ENCODE measurements around the gene TXNL4B. TPM values are rescaled to one million over a fixed set of nuclear protein-coding genes. Genes with fewer than 3 reads are reported as not detected.
A peak's percentile ranks its signal among the peaks of the same experiment; 100 is the strongest.

TXNL4B gene
- total and polyA plus RNA-seq, 2 donors, result 9.9 to 13.1 TPM

DNA sequence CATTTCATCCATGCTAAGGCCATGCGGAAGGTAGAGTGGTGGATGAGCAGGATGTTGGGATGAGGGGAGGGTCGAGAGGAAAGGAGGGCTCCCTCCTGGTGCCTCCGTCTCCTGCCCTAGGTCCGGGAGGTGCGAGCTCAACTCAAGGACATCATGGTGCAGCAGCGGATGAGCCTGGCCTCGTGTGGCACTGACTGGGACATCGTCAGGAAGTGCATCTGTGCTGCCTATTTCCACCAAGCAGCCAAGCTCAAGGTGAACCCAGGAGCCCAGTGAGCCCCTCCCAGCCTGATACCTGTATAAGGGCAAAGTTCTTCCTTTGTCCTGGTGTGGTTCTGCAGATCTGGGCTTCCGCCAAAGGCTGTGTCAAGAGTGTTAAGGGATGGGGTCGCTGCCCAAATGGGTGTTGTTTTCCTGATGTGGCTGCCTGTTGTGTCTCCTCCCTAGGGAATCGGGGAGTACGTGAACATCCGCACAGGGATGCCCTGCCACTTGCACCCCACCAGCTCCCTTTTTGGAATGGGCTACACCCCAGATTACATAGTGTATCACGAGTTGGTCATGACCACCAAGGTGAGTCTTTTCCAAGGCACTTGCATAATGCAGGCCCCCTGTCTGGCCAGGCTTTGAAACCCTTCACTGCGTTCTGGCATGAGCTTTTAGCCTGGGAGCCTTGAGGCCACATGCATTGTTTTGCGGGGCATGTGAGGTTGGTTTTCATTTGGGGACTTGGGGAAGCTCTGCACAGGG is 15.1 kb upstream of the TXNL4B start:
- WGBS, result 91% methylated on average over 16 of the region's 16 CpGs
- no peak for DNase-seq (ENCODE audit: low read depth in 6 of 9, low spot score in 9 of 9)
- no peak overlapping the region for H3K4me3 ChIP-seq (ENCODE audit: low read length in 2 of 2)

DNA sequence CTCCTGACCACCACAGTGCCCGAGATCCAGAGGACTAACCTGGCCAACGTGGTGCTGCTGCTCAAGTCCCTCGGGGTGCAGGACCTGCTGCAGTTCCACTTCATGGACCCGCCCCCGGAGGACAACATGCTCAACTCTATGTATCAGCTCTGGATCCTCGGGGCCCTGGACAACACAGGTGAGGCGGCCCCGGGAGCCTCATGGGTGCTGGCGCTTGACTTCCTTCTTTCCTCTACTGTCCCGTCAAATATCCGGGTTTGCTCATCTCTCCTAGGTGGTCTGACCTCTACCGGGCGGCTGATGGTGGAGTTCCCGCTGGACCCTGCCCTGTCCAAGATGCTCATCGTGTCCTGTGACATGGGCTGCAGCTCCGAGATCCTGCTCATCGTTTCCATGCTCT is 14.0 kb upstream of the TXNL4B start:
- Histone ChIP-seq H3K4me1 (ENCODE audit: control insufficient read depth in 2 of 2, insufficient read depth in 2 of 2, low read length in 2 of 2) (no peaks in the 10 kb centered on the region), H3K27me3 (ENCODE audit: control insufficient read depth in 2 of 2, insufficient read depth in 1 of 2, low read length in 1 of 2) (no peaks in the 10 kb centered on the region), H3K27ac (ENCODE audit: low read depth in 1 of 2, low read length in 1 of 2) (no peak overlapping the region), H3K4me3 (ENCODE audit: low read length in 2 of 2) (no peak overlapping the region), H3K36me3 (ENCODE audit: control insufficient read depth in 2 of 2, insufficient read depth in 2 of 2, low read length in 1 of 2) (peaks cover 95 to 97% of the 10 kb centered on the region in 2 donors), H3K9me3 (ENCODE audit: control insufficient read depth in 2 of 2, insufficient read depth in 1 of 2, low read length in 1 of 2) (no peaks in the 10 kb centered on the region)
- DNase-seq (ENCODE audit: low read depth in 6 of 9, low spot score in 9 of 9), result no peak
- WGBS, result 97% methylated on average over 17 of the region's 17 CpGs

More for the DNA sequence above, 15.1 kb upstream of the TXNL4B start:
- no peaks in the 10 kb centered on the region for H3K27me3 ChIP-seq (ENCODE audit: control insufficient read depth in 2 of 2, insufficient read depth in 1 of 2, low read length in 1 of 2)
- no peak overlapping the region for H3K27ac ChIP-seq (ENCODE audit: low read depth in 1 of 2, low read length in 1 of 2)
- no peaks in the 10 kb centered on the region for H3K9me3 ChIP-seq (ENCODE audit: control insufficient read depth in 2 of 2, insufficient read depth in 1 of 2, low read length in 1 of 2)
- H3K36me3 ChIP-seq (ENCODE audit: control insufficient read depth in 2 of 2, insufficient read depth in 2 of 2, low read length in 1 of 2), result peaks cover 92 to 97% of the 10 kb centered on the region in 2 donors
- no peaks in the 10 kb centered on the region for H3K4me1 ChIP-seq (ENCODE audit: control insufficient read depth in 2 of 2, insufficient read depth in 2 of 2, low read length in 2 of 2)

- WGBS, result 99% methylated on average over 12 of the region's 12 CpGs
- no peak for DNase-seq (ENCODE audit: low read depth in 6 of 9, low spot score in 9 of 9)
- H3K27ac ChIP-seq (ENCODE audit: low read depth in 1 of 2, low read length in 1 of 2), result no peak overlapping the region
- H3K27me3 ChIP-seq (ENCODE audit: control insufficient read depth in 2 of 2, insufficient read depth in 1 of 2, low read length in 1 of 2), result no peaks in the 10 kb centered on the region
- H3K9me3 ChIP-seq (ENCODE audit: control insufficient read depth in 2 of 2, insufficient read depth in 1 of 2, low read length in 1 of 2), result no peaks in the 10 kb centered on the region
- no peaks in the 10 kb centered on the region for H3K4me1 ChIP-seq (ENCODE audit: control insufficient read depth in 2 of 2, insufficient read depth in 2 of 2, low read length in 2 of 2)
- peaks cover 95 to 97% of the 10 kb centered on the region in 2 donors for H3K36me3 ChIP-seq (ENCODE audit: control insufficient read depth in 2 of 2, insufficient read depth in 2 of 2, low read length in 1 of 2)
- no peak overlapping the region for H3K4me3 ChIP-seq (ENCODE audit: low read length in 2 of 2)
Measured at GRCh38 chr16:72105978-72106377, 12.6 kb upstream of the TXNL4B start.

DNA sequence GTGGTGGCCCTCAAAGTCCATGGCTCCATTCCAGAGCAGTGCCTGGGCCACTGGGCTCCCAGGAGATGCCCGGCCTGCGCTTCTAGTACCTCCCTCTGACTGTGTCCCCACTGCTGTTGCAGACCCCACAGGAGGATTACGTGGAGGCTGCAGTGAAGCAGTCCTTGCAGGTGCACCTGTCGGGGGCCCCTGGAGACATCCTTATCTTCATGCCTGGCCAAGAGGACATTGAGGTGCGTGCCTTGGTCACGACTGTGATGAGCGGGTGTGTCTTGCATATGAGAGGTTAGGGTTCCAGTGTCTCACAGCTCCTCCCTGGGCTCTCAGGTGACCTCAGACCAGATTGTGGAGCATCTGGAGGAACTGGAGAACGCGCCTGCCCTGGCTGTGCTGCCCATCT is 11.5 kb upstream of the TXNL4B start:
- no peaks in the 10 kb centered on the region for H3K27me3 ChIP-seq (ENCODE audit: control insufficient read depth in 2 of 2, insufficient read depth in 1 of 2, low read length in 1 of 2)
- H3K4me1 ChIP-seq (ENCODE audit: control insufficient read depth in 2 of 2, insufficient read depth in 2 of 2, low read length in 2 of 2), result no peaks in the 10 kb centered on the region
- H3K9me3 ChIP-seq (ENCODE audit: control insufficient read depth in 2 of 2, insufficient read depth in 1 of 2, low read length in 1 of 2), result no peaks in the 10 kb centered on the region
- WGBS, result over 99% methylated on average over 9 of the region's 9 CpGs
- H3K27ac ChIP-seq (ENCODE audit: low read depth in 1 of 2, low read length in 1 of 2), result no peak overlapping the region
- no peak overlapping the region for H3K4me3 ChIP-seq (ENCODE audit: low read length in 2 of 2)
- peaks cover 94 to 97% of the 10 kb centered on the region in 2 donors for H3K36me3 ChIP-seq (ENCODE audit: control insufficient read depth in 2 of 2, insufficient read depth in 2 of 2, low read length in 1 of 2)
- DNase-seq (ENCODE audit: low read depth in 6 of 9, low spot score in 9 of 9), result no peak

- Histone ChIP-seq H3K4me3 (ENCODE audit: low read length in 2 of 2) (no peak overlapping the region), H3K36me3 (ENCODE audit: control insufficient read depth in 2 of 2, insufficient read depth in 2 of 2, low read length in 1 of 2) (peaks cover 91 to 96% of the 10 kb centered on the region in 2 donors), H3K9me3 (ENCODE audit: control insufficient read depth in 2 of 2, insufficient read depth in 1 of 2, low read length in 1 of 2) (no peaks in the 10 kb centered on the region), H3K4me1 (ENCODE audit: control insufficient read depth in 2 of 2, insufficient read depth in 2 of 2, low read length in 2 of 2) (no peaks in the 10 kb centered on the region), H3K27me3 (ENCODE audit: control insufficient read depth in 2 of 2, insufficient read depth in 1 of 2, low read length in 1 of 2) (no peaks in the 10 kb centered on the region), H3K27ac (ENCODE audit: low read depth in 1 of 2, low read length in 1 of 2) (no peak overlapping the region)
- 98% methylated on average over 10 of the region's 10 CpGs for WGBS
- no peak for DNase-seq (ENCODE audit: low read depth in 6 of 9, low spot score in 9 of 9)
Measured at GRCh38 chr16:72101195-72101594, 7.8 kb upstream of the TXNL4B start.

DNA sequence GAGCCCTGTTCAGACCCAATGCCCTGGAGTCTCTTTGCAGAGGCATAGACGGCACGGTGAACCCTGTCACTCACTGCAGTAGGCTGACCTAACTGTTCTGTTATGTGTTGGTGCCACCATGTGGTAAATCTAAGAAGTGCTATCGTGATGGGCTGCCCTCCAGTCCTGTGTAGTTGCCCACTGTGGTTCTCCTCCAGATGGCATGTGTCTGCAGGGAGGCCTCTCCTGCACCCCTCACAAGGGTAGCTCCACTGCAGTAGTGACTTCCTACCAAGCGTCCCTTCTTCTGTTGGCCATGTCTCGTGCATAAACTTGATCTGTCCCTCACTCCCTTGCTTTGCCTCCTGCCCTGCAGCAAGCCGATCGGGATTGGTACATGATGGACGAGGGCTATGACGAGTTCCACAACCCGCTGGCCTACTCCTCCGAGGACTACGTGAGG is 6.0 kb upstream of the TXNL4B start:
- H3K9me3 ChIP-seq (ENCODE audit: control insufficient read depth in 2 of 2, insufficient read depth in 1 of 2, low read length in 1 of 2), result no peaks in the 10 kb centered on the region
- H3K36me3 ChIP-seq (ENCODE audit: control insufficient read depth in 2 of 2, insufficient read depth in 2 of 2, low read length in 1 of 2), result peaks cover 76 to 81% of the 10 kb centered on the region in 2 donors
- DNase-seq (ENCODE audit: low read depth in 6 of 9, low spot score in 9 of 9), result peak; percentile 24 to 73 (median 47)
- WGBS, result 82% methylated on average over 12 of the region's 12 CpGs
- H3K27ac ChIP-seq (ENCODE audit: low read depth in 1 of 2, low read length in 1 of 2), result no peak overlapping the region
- H3K4me3 ChIP-seq (ENCODE audit: low read length in 2 of 2), result no peak overlapping the region
- no peaks in the 10 kb centered on the region for H3K27me3 ChIP-seq (ENCODE audit: control insufficient read depth in 2 of 2, insufficient read depth in 1 of 2, low read length in 1 of 2)
- peaks cover 8 to 9% of the 10 kb centered on the region in 2 donors for H3K4me1 ChIP-seq (ENCODE audit: control insufficient read depth in 2 of 2, insufficient read depth in 2 of 2, low read length in 2 of 2)

GRCh38 chr16:72098936-72099335 is 5.5 kb upstream of the TXNL4B start:
- Histone ChIP-seq H3K27me3 (ENCODE audit: control insufficient read depth in 2 of 2, insufficient read depth in 1 of 2, low read length in 1 of 2) (no peaks in the 10 kb centered on the region), H3K4me1 (ENCODE audit: control insufficient read depth in 2 of 2, insufficient read depth in 2 of 2, low read length in 2 of 2) (peaks cover 8 to 11% of the 10 kb centered on the region in 2 donors), H3K9me3 (ENCODE audit: control insufficient read depth in 2 of 2, insufficient read depth in 1 of 2, low read length in 1 of 2) (no peaks in the 10 kb centered on the region), H3K27ac (ENCODE audit: low read depth in 1 of 2, low read length in 1 of 2) (no peak overlapping the region), H3K4me3 (ENCODE audit: low read length in 2 of 2) (no peak overlapping the region), H3K36me3 (ENCODE audit: control insufficient read depth in 2 of 2, insufficient read depth in 2 of 2, low read length in 1 of 2) (peaks cover 72 to 77% of the 10 kb centered on the region in 2 donors)
- no peak for DNase-seq (ENCODE audit: low read depth in 6 of 9, low spot score in 9 of 9)
- WGBS, result 95% methylated on average over 15 of the region's 15 CpGs

DNA sequence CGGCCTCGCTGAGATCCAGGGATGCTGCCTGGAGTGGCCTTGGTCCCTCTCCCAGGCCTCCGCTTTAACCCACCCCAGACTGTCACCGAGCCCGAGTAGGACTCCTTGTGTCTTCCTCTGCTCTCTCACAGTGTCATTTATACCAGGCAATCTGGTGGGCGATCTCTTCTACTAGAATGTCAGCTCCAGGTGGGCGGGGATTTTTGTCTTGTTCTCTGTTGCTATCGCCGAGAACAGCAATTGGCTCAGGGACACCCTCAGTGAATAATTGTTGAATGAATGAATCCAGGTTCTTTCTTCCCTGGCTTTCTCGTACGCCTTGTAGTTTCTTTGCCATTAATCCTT is 818 bp upstream of the TXNL4B start:
- peaks cover 35 to 42% of the 10 kb centered on the region in 2 donors for H3K36me3 ChIP-seq (ENCODE audit: control insufficient read depth in 2 of 2, insufficient read depth in 2 of 2, low read length in 1 of 2)
- H3K27ac ChIP-seq (ENCODE audit: low read depth in 1 of 2, low read length in 1 of 2), result peak overlapping the region; percentile 90 to 93
- no peaks in the 10 kb centered on the region for H3K9me3 ChIP-seq (ENCODE audit: control insufficient read depth in 2 of 2, insufficient read depth in 1 of 2, low read length in 1 of 2)
- 2% methylated on average over 11 of the region's 11 CpGs for WGBS
- H3K27me3 ChIP-seq (ENCODE audit: control insufficient read depth in 2 of 2, insufficient read depth in 1 of 2, low read length in 1 of 2), result no peaks in the 10 kb centered on the region
- peak in 7 of 9 donors; percentile 4 to 51 (median 19) for DNase-seq (ENCODE audit: low read depth in 6 of 9, low spot score in 9 of 9)
- peak overlapping the region; percentile 77 to 100 for H3K4me3 ChIP-seq (ENCODE audit: low read length in 2 of 2)
- peaks cover 14 to 17% of the 10 kb centered on the region in 2 donors for H3K4me1 ChIP-seq (ENCODE audit: control insufficient read depth in 2 of 2, insufficient read depth in 2 of 2, low read length in 2 of 2)

GRCh38 chr16:72092832-72093447 is 480 bp downstream of the TXNL4B start:
- H3K9me3 ChIP-seq (ENCODE audit: control insufficient read depth in 2 of 2, insufficient read depth in 1 of 2, low read length in 1 of 2), result no peaks in the 10 kb centered on the region
- WGBS, result 2% methylated on average over 22 of the region's 22 CpGs
- H3K4me3 ChIP-seq (ENCODE audit: low read length in 2 of 2), result peak overlapping the region; percentile 77 to 100
- peak in 2 of 9 donors; percentile 2 to 8 for DNase-seq (ENCODE audit: low read depth in 6 of 9, low spot score in 9 of 9)
- H3K27ac ChIP-seq (ENCODE audit: low read depth in 1 of 2, low read length in 1 of 2), result peak overlapping the region; percentile 82 to 83
- no peaks in the 10 kb centered on the region for H3K27me3 ChIP-seq (ENCODE audit: control insufficient read depth in 2 of 2, insufficient read depth in 1 of 2, low read length in 1 of 2)
- peaks cover 32 to 38% of the 10 kb centered on the region in 2 donors for H3K36me3 ChIP-seq (ENCODE audit: control insufficient read depth in 2 of 2, insufficient read depth in 2 of 2, low read length in 1 of 2)
- H3K4me1 ChIP-seq (ENCODE audit: control insufficient read depth in 2 of 2, insufficient read depth in 2 of 2, low read length in 2 of 2), result peaks cover 14 to 17% of the 10 kb centered on the region in 2 donors
